B cell (primary cell): ENCODE measurements around the gene NETO2. TPM values are rescaled to one million over a fixed set of nuclear protein-coding genes. Genes with fewer than 3 reads are reported as not detected.

Experiments
- ATAC-seq: fragments of 200-7000 bp; cut with Tn5 transposase; one replicate; pipeline ENCODE4 v1.10.0; 2021; ENCODE audit warnings: low read depth, mild to moderate bottlenecking, moderate number of reproducible peaks, moderate library complexity
- CTCF ChIA-PET: fragments of 350-600 bp; sonication (Branson Sonifier 250); formaldehyde crosslinking; loops from one replicate; lab custom pipeline; 2021; ENCODE audit warnings: antibody characterized with exemption, inconsistent platforms; lab: Charles Lee
- POLR2A ChIA-PET: fragments of 350-600 bp; sonication (Branson Sonifier 250); formaldehyde crosslinking; loops from one replicate; lab custom pipeline; 2021; ENCODE audit warnings: antibody characterized with exemption; lab: Charles Lee
- DNase-seq: peaks from one replicate; pipeline ENCODE4 v3.0.0; 2013
- H2AFZ ChIP-seq: 2 replicates; pipeline ENCODE4 v1.6.1; 2012; ENCODE audit warnings: mild to moderate bottlenecking, low read depth, low read length; ENCODE audit not compliant: insufficient read depth, poor library complexity, severe bottlenecking
- H3K27ac ChIP-seq, 2 donors: 1 replicate in 1 of 2; 2 replicates in 1 of 2; pipeline ENCODE4 v1.5.1; 2012 to 2013; ENCODE audit warnings: low read length in 2 of 2, mild to moderate bottlenecking in 2 of 2, moderate library complexity in 1 of 2
- H3K27me3 ChIP-seq, 4 experiments: fragments of 200-600 bp in 1 of 4; sonication (generic) in 1 of 4; replicated peaks in 1 of 4; 1 replicate in 2 of 4; 2 replicates in 2 of 4; pipeline versions ENCODE4 v1.6.1 to v1.7.0; 2013 to 2016; ENCODE audit warnings: low read length in 3 of 4, mild to moderate bottlenecking in 2 of 4, mixed read lengths in 1 of 4, moderate library complexity in 1 of 4; ENCODE audit not compliant: insufficient read depth in 4 of 4, control insufficient read depth in 3 of 4; ENCODE audit errors: control extremely low read depth in 1 of 4
- H3K36me3 ChIP-seq, 2 experiments: replicated peaks in 1 of 2; 1 replicate in 1 of 2; 2 replicates in 1 of 2; pipeline versions ENCODE4 v1.6.1 to v1.7.1; 2013; ENCODE audit warnings: low read length in 1 of 2; ENCODE audit not compliant: insufficient read depth in 2 of 2, control insufficient read depth in 1 of 2; ENCODE audit errors: control extremely low read depth in 1 of 2, extremely low read depth in 1 of 2
- H3K4me1 ChIP-seq, 2 donors: fragments of 200-600 bp in 1 of 2; sonication (generic) in 1 of 2; 1 replicate in 1 of 2; 2 replicates in 1 of 2; pipeline versions ENCODE4 v1.5.1 to v1.6.1; 2013 to 2017; ENCODE audit warnings: low read length in 2 of 2; ENCODE audit not compliant: control insufficient read depth in 2 of 2, insufficient read depth in 2 of 2
- H3K4me2 ChIP-seq: replicated peaks from 2 replicates; pipeline ENCODE3; 2012; ENCODE audit warnings: mild to moderate bottlenecking, low read depth, low read length; ENCODE audit not compliant: poor library complexity, severe bottlenecking
- H3K4me3 ChIP-seq, 5 experiments: fragments of 200-600 bp in 1 of 5; sonication (generic) in 1 of 5; 1 replicate in 3 of 5; 2 replicates in 2 of 5; pipeline versions ENCODE4 v1.5.1 to v1.7.0; 2011 to 2016; ENCODE audit warnings: low read length in 4 of 5, mild to moderate bottlenecking in 4 of 5, low read depth in 2 of 5, control low read depth in 1 of 5, moderate library complexity in 1 of 5; ENCODE audit not compliant: insufficient read depth in 1 of 5; ENCODE audit errors: control extremely low read depth in 1 of 5, extremely low read depth in 1 of 5
- H3K79me2 ChIP-seq: fragments of 200-600 bp; sonication (generic); one replicate; pipeline ENCODE4 v1.6.0; 2016; ENCODE audit warnings: low read length; ENCODE audit not compliant: control insufficient read depth, insufficient read depth
- H3K9ac ChIP-seq: fragments of 200-600 bp; sonication (generic); 2 replicates; pipeline ENCODE4 v1.6.1; 2017; ENCODE audit warnings: mild to moderate bottlenecking, low read length, moderate library complexity
- H3K9me3 ChIP-seq, 3 donors: one replicate each; pipeline versions ENCODE4 v1.6.1 to v1.7.1; 2013; ENCODE audit warnings: low read length in 2 of 3; ENCODE audit not compliant: control insufficient read depth in 2 of 3, insufficient read depth in 1 of 3; ENCODE audit errors: control extremely low read depth in 1 of 3
- H4K20me1 ChIP-seq: 2 replicates; pipeline ENCODE4 v1.6.0; 2012; ENCODE audit warnings: mild to moderate bottlenecking, low read length; ENCODE audit not compliant: insufficient read depth, control insufficient read depth, poor library complexity, severe bottlenecking
- H3K27ac Mint-ChIP-seq: one replicate; pipeline ENCODE4 v1.8.0; 2021; ENCODE audit warnings: mixed read lengths
- H3K27me3 Mint-ChIP-seq: one replicate; pipeline ENCODE4 v1.8.0; 2021; ENCODE audit warnings: mixed read lengths
- H3K4me1 Mint-ChIP-seq: one replicate; pipeline ENCODE4 v1.8.0; 2021; ENCODE audit warnings: mixed read lengths
- H3K4me3 Mint-ChIP-seq: one replicate; pipeline ENCODE4 v1.8.0; 2021; ENCODE audit warnings: mixed read lengths
- H3K9me3 Mint-ChIP-seq: one replicate; pipeline ENCODE4 v1.8.0; 2022; ENCODE audit warnings: mixed read lengths; ENCODE audit not compliant: insufficient read depth
- CTCF ChIP-seq: fragments of 200-600 bp; IDR thresholded peaks from one replicate; pipeline ENCODE4 v1.8.0; 2022; ENCODE audit warnings: antibody characterized with exemption, mild to moderate bottlenecking
- EZH2 ChIP-seq: IDR thresholded peaks from 2 replicates; pipeline ENCODE4 v1.6.1; 2012; ENCODE audit warnings: borderline replicate concordance, low read depth, mild to moderate bottlenecking, moderate library complexity, low read length; ENCODE audit not compliant: insufficient read depth, poor library complexity, severe bottlenecking
- WGBS: methylation state at CpG from one replicate; pipeline ENCODE4 v1.1.5; 2013; ENCODE audit warnings: missing lambda C conversion rate; ENCODE audit not compliant: insufficient coverage; 5-methylcytosine and 5-hydroxymethylcytosine counted together
- intact Hi-C: fragments of 100-400 bp; cut with micrococcal nuclease; formaldehyde crosslinking; loops from one replicate; pipeline ENCODE4 v1.10.0; 2022
- polyA plus RNA-seq: library from polyadenylated mRNA; depleted of rRNA; stranded (reverse); fragments of >200 nt; gene quantifications from 2 replicates; pipeline ENCODE4 v1.2.3, GENCODE V29; 2012
- total RNA-seq, 2 donors: library from RNA; stranded (reverse); fragments of 120-200 nt in 1 of 2; gene quantifications; 1 replicate in 1 of 2; 2 replicates in 1 of 2; pipeline versions ENCODE4 v1.2.3 to v1.2.4, GENCODE V29; 2013 to 2022

The NETO2 gene
- total and polyA plus RNA-seq, 2 donors (not counting 1 experiment from before 2014, with no cell fraction given) = 1.9 to 4.2 TPM

- no peaks in the 10 kb centered on the region for H3K79me2 ChIP-seq
- H3K4me3 ChIP-seq = no peak overlapping the region
- DNase-seq (no peak), ATAC-seq (no peak)
- Mint-ChIP-seq H3K27me3 (no peaks in the 10 kb centered on the region), H3K4me3 (no peak overlapping the region), H3K4me1 (no peaks in the 10 kb centered on the region), H3K27ac (no peak overlapping the region), H3K9me3 (no peaks in the 10 kb centered on the region)
- H3K27me3 ChIP-seq = no peaks in the 10 kb centered on the region
- H3K4me2 ChIP-seq = no peak overlapping the region
- no peak overlapping the region for H3K27ac ChIP-seq
- peaks cover 3 to 8% of the 10 kb centered on the region in 2 experiments for H3K36me3 ChIP-seq
- H3K4me1 ChIP-seq = no peaks in the 10 kb centered on the region
- no peaks in the 10 kb centered on the region for H4K20me1 ChIP-seq
- intact Hi-C loops = loop anchor here (10.0 kb wide), 1 partner anchor 58 kb away; no protein-coding TSS in a partner anchor
- POLR2A ChIA-PET = no interaction called here
- WGBS = 100% methylated on average over 5 of the region's 10 CpGs
- no peak overlapping the region for H3K9ac ChIP-seq
- H2AFZ ChIP-seq = no peak overlapping the region
- no peak for TF ChIP-seq EZH2
- no peak for TF ChIP-seq CTCF
- no peaks in the 10 kb centered on the region for H3K9me3 ChIP-seq
- CTCF ChIA-PET = interaction anchor here (3.3 to 4.9 kb wide), 2 partner anchors 18 to 21 kb away, joined by 9 to 22 read pairs; partner anchors contain the start of gene NETO2
Observed at GRCh38 chr16:47162670-47163420, 19.1 kb upstream of the NETO2 start.

DNA sequence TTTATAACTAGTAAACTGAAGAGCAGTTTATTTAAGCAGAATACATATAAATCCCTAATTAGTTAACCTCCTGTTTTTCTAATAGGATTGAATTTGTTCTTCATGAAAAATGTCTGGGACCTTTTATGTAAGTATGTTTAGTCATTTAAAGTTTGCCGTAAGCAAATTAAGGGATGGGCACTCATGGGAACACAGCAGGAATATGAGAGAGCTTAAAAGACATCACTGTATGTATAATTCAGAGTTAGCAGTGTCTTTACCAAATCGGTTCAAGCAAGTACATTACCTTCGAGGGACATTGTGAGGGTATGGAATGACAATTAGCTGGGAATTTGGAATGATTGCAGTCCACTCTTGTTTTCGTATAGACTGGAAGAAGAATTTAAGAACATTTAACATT lies 17.7 kb upstream of the NETO2 start:
- Histone ChIP-seq H3K27me3 (no peaks in the 10 kb centered on the region), H3K4me3 (no peak overlapping the region), H3K9ac (no peak overlapping the region), H3K4me2 (no peak overlapping the region), H4K20me1 (no peaks in the 10 kb centered on the region), H3K36me3 (peaks cover 3 to 16% of the 10 kb centered on the region in 2 experiments), H3K4me1 (no peaks in the 10 kb centered on the region), H2AFZ (no peak overlapping the region), H3K79me2 (no peaks in the 10 kb centered on the region), H3K9me3 (no peaks in the 10 kb centered on the region), H3K27ac (no peak overlapping the region)
- ChIA-PET POLR2A (no interaction called here), CTCF (interaction anchor here (3.3 to 4.9 kb wide), 2 partner anchors 17 to 20 kb away, joined by 9 to 22 read pairs; partner anchors contain the start of gene NETO2)
- intact Hi-C loops = loop anchor here (10.0 kb wide), 1 partner anchor 57 kb away; no protein-coding TSS in a partner anchor
- Mint-ChIP-seq H3K4me3 (no peak overlapping the region), H3K27ac (no peak overlapping the region), H3K4me1 (no peaks in the 10 kb centered on the region), H3K9me3 (no peaks in the 10 kb centered on the region), H3K27me3 (no peaks in the 10 kb centered on the region)
- ATAC-seq (no peak), DNase-seq (no peak)
- TF ChIP-seq EZH2 (no peak), CTCF (no peak)
- WGBS = 100% methylated on average over 1 of the region's 4 CpGs
